Endothelial cell of umbilical vein (primary cell): Measurements from ENCODE around the gene PTBP2. TPM values are rescaled to one million over a fixed set of nuclear protein-coding genes. Genes with fewer than 3 reads are reported as not detected.
"Not testable (repeated sequence)": the region's sequence is repeated elsewhere in the genome, so short reads cannot be mapped to it uniquely, and the experiment has no call there.

Experiments
- BruUV-seq: library from RNA; stranded (reverse); fragments of 400-500 nt; replicated peaks from 2 replicates; lab custom pipeline; 2021; lab: Mats Ljungman, UMichigan
- CTCF ChIA-PET: fragments of 300-600, 350-600 bp; sonication (Branson Sonifier 250); formaldehyde crosslinking; loops from one replicate; lab custom pipeline; 2021; ENCODE audit warnings: antibody characterized with exemption, inconsistent platforms; lab: Charles Lee
- POLR2A ChIA-PET: fragments of 300-600, 350-600 bp; sonication (Branson Sonifier 250); formaldehyde crosslinking; loops from one replicate; lab custom pipeline; 2021; ENCODE audit warnings: antibody characterized with exemption, inconsistent platforms; lab: Charles Lee
- DNase-seq: peaks from one replicate; pipeline ENCODE4 v3.0.0-alpha.2; 2011; ENCODE audit warnings: low read depth, low spot score
- FAIRE-seq: peaks from 2 replicates; lab custom pipeline; 2011; peaks lifted over from hg19 to GRCh38; lab: Jason Lieb, UNC
- H2AFZ ChIP-seq: 2 replicates; pipeline ENCODE4 v1.6.0; 2012; ENCODE audit warnings: low read depth, low read length, control low read depth, inconsistent platforms
- H3K27ac ChIP-seq: 2 replicates; pipeline ENCODE4 v1.5.1; 2011; ENCODE audit warnings: low read depth, mild to moderate bottlenecking, control low read depth, low read length, moderate library complexity; ENCODE audit not compliant: insufficient read depth
- H3K27me3 ChIP-seq, 2 experiments: 2 replicates each; pipeline versions ENCODE4 v1.6.0 to v1.6.1; 2011; ENCODE audit warnings: low read length in 2 of 2, mixed read lengths in 1 of 2; ENCODE audit not compliant: control insufficient read depth in 2 of 2, insufficient read depth in 2 of 2
- H3K36me3 ChIP-seq, 2 experiments: 2 replicates in 1 of 2; 3 replicates in 1 of 2; pipeline ENCODE4 v1.5.1; 2011; ENCODE audit warnings: low read length in 2 of 2, mild to moderate bottlenecking in 1 of 2, moderate library complexity in 1 of 2; ENCODE audit not compliant: control insufficient read depth in 2 of 2, insufficient read depth in 2 of 2; ENCODE audit errors: extremely low read depth in 1 of 2
- H3K4me1 ChIP-seq: 3 replicates; pipeline ENCODE4 v1.5.1; 2011; ENCODE audit warnings: mild to moderate bottlenecking, low read length; ENCODE audit not compliant: control insufficient read depth, insufficient read depth; ENCODE audit errors: extremely low read depth
- H3K4me2 ChIP-seq: 2 replicates; pipeline ENCODE4 v1.6.1; 2011; ENCODE audit warnings: low read length, control low read depth, mixed read lengths; ENCODE audit not compliant: insufficient read depth
- H3K4me3 ChIP-seq, 3 experiments: fragments of 200-600 bp in 1 of 3; sonication (generic), shearing (Covaris generic) in 1 of 3; replicated peaks in 1 of 3; 2 replicates each; pipeline ENCODE4 v1.5.1; 2011 to 2016; ENCODE audit warnings: control low read depth in 3 of 3, low read length in 3 of 3, mild to moderate bottlenecking in 2 of 3, inconsistent platforms in 1 of 3, low read depth in 1 of 3, moderate library complexity in 1 of 3; ENCODE audit not compliant: insufficient read depth in 1 of 3
- H3K79me2 ChIP-seq: 2 replicates; pipeline ENCODE4 v1.6.0; 2012; ENCODE audit warnings: low read length, inconsistent platforms; ENCODE audit not compliant: control insufficient read depth, insufficient read depth
- H3K9ac ChIP-seq: replicated peaks from 2 replicates; pipeline ENCODE3; 2011; ENCODE audit warnings: low read length, control low read depth; ENCODE audit not compliant: insufficient read depth; ENCODE audit errors: extremely low read depth
- H3K9me1 ChIP-seq: replicated peaks from 3 replicates; pipeline ENCODE4 v1.6.0; 2011; ENCODE audit warnings: mild to moderate bottlenecking, low read length; ENCODE audit not compliant: control insufficient read depth, insufficient read depth; ENCODE audit errors: extremely low read depth
- H3K9me3 ChIP-seq: replicated peaks from 2 replicates; pipeline ENCODE4 v1.5.1; 2012; ENCODE audit warnings: low read length, inconsistent platforms; ENCODE audit not compliant: control insufficient read depth, insufficient read depth
- H4K20me1 ChIP-seq: replicated peaks from 2 replicates; pipeline ENCODE3; 2011; ENCODE audit warnings: mild to moderate bottlenecking, low read length; ENCODE audit not compliant: control insufficient read depth, insufficient read depth; ENCODE audit errors: extremely low read depth
- EZH2 ChIP-seq: IDR thresholded peaks from 2 replicates; pipeline ENCODE4 v1.6.1; 2012; ENCODE audit warnings: borderline replicate concordance, low read depth, mild to moderate bottlenecking, moderate library complexity, low read length, inconsistent platforms; ENCODE audit not compliant: severe bottlenecking
- FOS ChIP-seq: IDR thresholded peaks from 2 replicates; pipeline ENCODE4 v1.6.1; 2011; ENCODE audit warnings: mild to moderate bottlenecking, low read length, moderate library complexity, borderline replicate concordance; ENCODE audit not compliant: insufficient read depth
- JUN ChIP-seq: IDR thresholded peaks from 2 replicates; pipeline ENCODE4 v1.6.1; 2011; ENCODE audit warnings: borderline replicate concordance, low read depth; ENCODE audit not compliant: insufficient read length, insufficient read depth
- MYC ChIP-seq: IDR thresholded peaks from one replicate; pipeline ENCODE4 v1.6.1; 2011; ENCODE audit warnings: mild to moderate bottlenecking, low read depth, low read length
- POLR2A ChIP-seq: IDR thresholded peaks from 2 replicates; pipeline ENCODE4 v1.6.1; 2012; ENCODE audit warnings: low read depth, mild to moderate bottlenecking, control low read depth, low read length
- POLR2AphosphoS5 ChIP-seq: IDR thresholded peaks from 2 replicates; pipeline ENCODE4 v1.6.1; 2012; ENCODE audit warnings: low read depth, mild to moderate bottlenecking, control low read depth, low read length, moderate library complexity; ENCODE audit not compliant: insufficient read depth
- dilution Hi-C: fragments of 300-500 bp; cut with MboI; formaldehyde crosslinking; loops from one replicate; pipeline ENCODE4 v1.15.0; 2019; ENCODE audit warnings: low sequenced_read_pairs; ENCODE audit not compliant: extremely low pct_ligation_motif_present
- intact Hi-C: fragments of 100-400 bp; cut with micrococcal nuclease; formaldehyde crosslinking; loops from one replicate; pipeline ENCODE4 v1.10.0; 2022
- polyA plus RNA-seq, 4 experiments: library from polyadenylated mRNA; depleted of rRNA in 3 of 4; stranded (reverse) in 3 of 4; unstranded in 1 of 4; fragments of >200 nt; gene quantifications; 2 replicates each; pipeline versions ENCODE4 v1.2.1 to v1.2.3, GENCODE V29; 2011 to 2012; ENCODE audit warnings: missing spikeins in 1 of 4
- total RNA-seq: library from RNA; stranded (reverse); gene quantifications from 2 replicates; pipeline ENCODE4 v1.2.3, GENCODE V29; 2021
- TF ChIP-seq, protein P1 (sequence below), 2 donors: IDR thresholded peaks; 1 replicate in 1 of 2; 2 replicates in 1 of 2; pipeline ENCODE4 v1.5.1; 2011; ENCODE audit warnings: low read length in 2 of 2, mild to moderate bottlenecking in 2 of 2, moderate library complexity in 2 of 2, control low read depth in 1 of 2, inconsistent platforms in 1 of 2, low read depth in 1 of 2; ENCODE audit not compliant: insufficient read depth in 1 of 2; ENCODE audit errors: extremely low read depth in 1 of 2
- TF ChIP-seq, protein P2 (sequence below): IDR thresholded peaks from 2 replicates; pipeline ENCODE4 v1.6.1; 2011; ENCODE audit not compliant: insufficient read depth, insufficient read length

Gene PTBP2
- total and polyA plus RNA-seq, 2 donors (not counting 3 experiments of a cell fraction or from before 2014, with no cell fraction given): 7.7 to 27.0 TPM

DNA sequence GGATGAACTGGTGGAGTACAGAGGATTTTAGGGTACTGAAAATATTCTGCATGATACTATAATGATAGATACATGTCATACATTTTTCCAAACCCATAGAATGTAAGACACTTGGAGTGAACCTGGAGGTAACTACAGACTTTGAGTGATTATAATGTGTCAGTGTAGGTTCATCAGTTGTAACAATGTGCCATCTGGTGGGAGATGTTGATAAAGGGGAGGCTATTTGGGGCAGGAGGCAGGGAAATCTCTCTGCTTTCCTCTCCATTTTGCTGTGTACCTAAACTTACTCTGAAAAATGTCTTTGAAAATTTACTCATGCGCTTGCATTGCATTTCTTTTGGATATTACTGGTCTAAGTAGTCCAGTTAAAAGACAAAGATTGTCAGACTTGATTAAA lies 35.2 kb downstream of the PTBP2 start:
- CTCF ChIA-PET: interaction anchor here (1.1 kb wide), 1 partner anchor 520 kb away, joined by 4 read pairs; no protein-coding TSS in a partner anchor
- H2AFZ ChIP-seq: no peak overlapping the region
- POLR2A ChIA-PET: no interaction called here
- intact Hi-C loops: loop anchor here (10.0 kb wide), 1 partner anchor 522 kb away; no protein-coding TSS in a partner anchor
- dilution Hi-C loops: no loop called here
- H3K9ac ChIP-seq: no peak overlapping the region
- H3K36me3 ChIP-seq: peaks cover 6 to 17% of the 10 kb centered on the region in 2 experiments
- H3K79me2 ChIP-seq: peaks cover 24% of the 10 kb centered on the region
- H3K4me3 ChIP-seq: no peak overlapping the region
- TF ChIP-seq POLR2A: no peak
- no peak for TF ChIP-seq POLR2AphosphoS5
- TF ChIP-seq, protein P1, sequence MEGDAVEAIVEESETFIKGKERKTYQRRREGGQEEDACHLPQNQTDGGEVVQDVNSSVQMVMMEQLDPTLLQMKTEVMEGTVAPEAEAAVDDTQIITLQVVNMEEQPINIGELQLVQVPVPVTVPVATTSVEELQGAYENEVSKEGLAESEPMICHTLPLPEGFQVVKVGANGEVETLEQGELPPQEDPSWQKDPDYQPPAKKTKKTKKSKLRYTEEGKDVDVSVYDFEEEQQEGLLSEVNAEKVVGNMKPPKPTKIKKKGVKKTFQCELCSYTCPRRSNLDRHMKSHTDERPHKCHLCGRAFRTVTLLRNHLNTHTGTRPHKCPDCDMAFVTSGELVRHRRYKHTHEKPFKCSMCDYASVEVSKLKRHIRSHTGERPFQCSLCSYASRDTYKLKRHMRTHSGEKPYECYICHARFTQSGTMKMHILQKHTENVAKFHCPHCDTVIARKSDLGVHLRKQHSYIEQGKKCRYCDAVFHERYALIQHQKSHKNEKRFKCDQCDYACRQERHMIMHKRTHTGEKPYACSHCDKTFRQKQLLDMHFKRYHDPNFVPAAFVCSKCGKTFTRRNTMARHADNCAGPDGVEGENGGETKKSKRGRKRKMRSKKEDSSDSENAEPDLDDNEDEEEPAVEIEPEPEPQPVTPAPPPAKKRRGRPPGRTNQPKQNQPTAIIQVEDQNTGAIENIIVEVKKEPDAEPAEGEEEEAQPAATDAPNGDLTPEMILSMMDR (IDR thresholded peaks at IDR 0.05; ENCODE audit: extremely low read depth in 1 of 2, insufficient read depth in 1 of 2, low read depth in 1 of 2, low read length in 2 of 2): no peak
- TF ChIP-seq, protein P2, sequence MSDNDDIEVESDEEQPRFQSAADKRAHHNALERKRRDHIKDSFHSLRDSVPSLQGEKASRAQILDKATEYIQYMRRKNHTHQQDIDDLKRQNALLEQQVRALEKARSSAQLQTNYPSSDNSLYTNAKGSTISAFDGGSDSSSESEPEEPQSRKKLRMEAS: no peak
- no peak for TF ChIP-seq JUN
- TF ChIP-seq FOS: no peak
- no peak for TF ChIP-seq EZH2
- TF ChIP-seq MYC: no peak
- H4K20me1 ChIP-seq: peaks cover 2% of the 10 kb centered on the region
- DNase-seq: no peak
- no peaks in the 10 kb centered on the region for H3K4me1 ChIP-seq
- no peak for FAIRE-seq
- no peaks in the 10 kb centered on the region for H3K9me1 ChIP-seq
- no peaks in the 10 kb centered on the region for H3K9me3 ChIP-seq
- no peaks in the 10 kb centered on the region for H3K27me3 ChIP-seq
- H3K4me2 ChIP-seq: no peak overlapping the region
- BruUV-seq: no TSS peak
- no peak overlapping the region for H3K27ac ChIP-seq

DNA sequence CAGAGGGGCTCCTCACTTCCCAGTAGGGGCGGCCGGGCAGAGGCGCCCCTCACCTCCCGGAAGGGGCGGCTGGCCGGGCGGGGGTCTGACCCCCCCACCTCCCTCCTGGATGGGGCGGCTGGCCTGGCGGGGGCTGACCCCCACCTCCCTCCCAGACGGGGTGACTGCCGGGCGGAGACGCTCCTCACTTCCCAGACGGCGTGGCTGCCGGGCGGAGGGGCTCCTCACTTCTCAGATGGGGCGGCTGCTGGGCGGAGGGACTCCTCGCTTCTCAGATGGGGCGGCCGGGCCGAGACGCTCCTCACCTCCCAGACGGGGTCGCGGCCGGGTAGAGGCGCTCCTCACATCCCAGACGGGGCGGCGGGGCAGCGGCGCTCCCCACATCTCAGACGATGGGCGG lies 41.0 kb downstream of the PTBP2 start:
- H3K9me1 ChIP-seq, H3K9ac ChIP-seq, H2AFZ ChIP-seq, intact Hi-C loops, H3K4me1 ChIP-seq, FAIRE-seq, POLR2A ChIA-PET, dilution Hi-C loops, H4K20me1 ChIP-seq, H3K9me3 ChIP-seq, H3K4me3 ChIP-seq, CTCF ChIA-PET, H3K27ac ChIP-seq, DNase-seq, H3K4me2 ChIP-seq, H3K27me3 ChIP-seq, H3K36me3 ChIP-seq, BruUV-seq: not testable (repeated sequence)
- peaks cover 44% of the 10 kb centered on the region for H3K79me2 ChIP-seq
